ENCODE measurements around the gene C5orf46.
"Not testable (repeated sequence)": the region's sequence is repeated elsewhere in the genome, so short reads cannot be mapped to it uniquely, and the experiment has no call there.

DNA sequence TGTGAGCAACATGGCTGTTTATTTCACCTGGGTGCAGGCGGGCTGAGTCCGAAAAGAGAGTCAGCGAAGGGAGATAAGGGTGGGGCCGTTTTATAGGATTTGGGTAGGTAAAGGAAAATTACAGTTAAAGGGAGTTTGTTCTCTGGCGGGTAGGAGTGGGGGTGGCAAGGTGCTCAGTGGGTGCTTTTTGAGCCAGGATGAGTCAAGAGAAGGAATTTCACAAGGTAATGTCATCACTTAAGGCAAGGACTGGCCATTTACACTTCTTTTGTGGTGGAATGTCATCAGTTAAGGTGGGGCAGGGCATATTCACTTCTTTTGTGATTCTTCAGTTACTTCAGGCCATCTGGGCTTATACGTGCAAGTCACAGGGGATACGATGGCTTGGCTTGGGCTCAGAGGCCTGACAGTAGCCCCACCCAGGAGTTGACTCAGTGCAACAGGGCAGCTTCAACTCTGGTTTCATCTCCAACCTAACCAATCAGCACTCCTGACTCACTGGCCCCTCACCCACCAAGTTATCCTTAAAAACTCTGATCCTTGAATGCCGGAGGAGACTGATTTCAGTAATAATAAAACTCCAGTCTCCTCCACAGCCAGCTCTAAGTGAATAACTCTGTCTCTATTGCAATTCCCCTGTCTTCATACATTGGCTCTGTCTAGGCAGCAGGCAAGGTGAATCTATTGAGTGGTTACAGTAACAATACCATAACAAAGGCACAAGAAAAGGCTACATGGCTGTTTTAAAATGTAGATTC, 32.0 kb downstream of the C5orf46 start:
- TF ChIP-seq, protein P1, sequence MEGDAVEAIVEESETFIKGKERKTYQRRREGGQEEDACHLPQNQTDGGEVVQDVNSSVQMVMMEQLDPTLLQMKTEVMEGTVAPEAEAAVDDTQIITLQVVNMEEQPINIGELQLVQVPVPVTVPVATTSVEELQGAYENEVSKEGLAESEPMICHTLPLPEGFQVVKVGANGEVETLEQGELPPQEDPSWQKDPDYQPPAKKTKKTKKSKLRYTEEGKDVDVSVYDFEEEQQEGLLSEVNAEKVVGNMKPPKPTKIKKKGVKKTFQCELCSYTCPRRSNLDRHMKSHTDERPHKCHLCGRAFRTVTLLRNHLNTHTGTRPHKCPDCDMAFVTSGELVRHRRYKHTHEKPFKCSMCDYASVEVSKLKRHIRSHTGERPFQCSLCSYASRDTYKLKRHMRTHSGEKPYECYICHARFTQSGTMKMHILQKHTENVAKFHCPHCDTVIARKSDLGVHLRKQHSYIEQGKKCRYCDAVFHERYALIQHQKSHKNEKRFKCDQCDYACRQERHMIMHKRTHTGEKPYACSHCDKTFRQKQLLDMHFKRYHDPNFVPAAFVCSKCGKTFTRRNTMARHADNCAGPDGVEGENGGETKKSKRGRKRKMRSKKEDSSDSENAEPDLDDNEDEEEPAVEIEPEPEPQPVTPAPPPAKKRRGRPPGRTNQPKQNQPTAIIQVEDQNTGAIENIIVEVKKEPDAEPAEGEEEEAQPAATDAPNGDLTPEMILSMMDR (IDR thresholded peaks at IDR 0.05) = not testable (repeated sequence)
- not testable (repeated sequence) for TF ChIP-seq POLR2A, EP300 (IDR thresholded peaks at IDR 0.05)

All from suprapubic skin (tissue), 3 donors.